Activated T-cell treated with anti-CD3 and anti-CD28 coated beads, Interleukin-2, amount 50 U/mL, for 48 hours (primary cell): ENCODE data around the gene C16orf46.
A peak's percentile ranks its signal among the peaks of the same experiment; 100 is the strongest.

Experiments
- DNase-seq, 2 experiments: peaks; one replicate each; pipeline ENCODE4 v3.0.0-alpha.2; 2020

Gene C16orf46

GRCh38 chr16:81073560-81074330 lies 3.3 kb downstream of the C16orf46 start:
- no peak for DNase-seq

GRCh38 chr16:81071805-81072204 lies 5.2 kb downstream of the C16orf46 start:
- DNase-seq = no peak

GRCh38 chr16:81070979-81071378 lies 6.1 kb downstream of the C16orf46 start:
- DNase-seq = no peak

- no peak for DNase-seq
These were observed 8.0 kb downstream of the C16orf46 start for GRCh38 chr16:81069063-81069462.

GRCh38 chr16:81067166-81067565 lies 9.9 kb downstream of the C16orf46 start:
- no peak for DNase-seq

GRCh38 chr16:81066681-81067080 lies 10.4 kb downstream of the C16orf46 start:
- no peak for DNase-seq

- DNase-seq = no peak
These were observed 15.0 kb downstream of the C16orf46 start for GRCh38 chr16:81061871-81062608.

- DNase-seq = no peak
These were observed 15.8 kb downstream of the C16orf46 start for GRCh38 chr16:81061307-81061640.

GRCh38 chr16:81060576-81061306 lies 16.3 kb downstream of the C16orf46 start:
- no peak for DNase-seq

- no peak for DNase-seq
These were observed 23.3 kb downstream of the C16orf46 start for GRCh38 chr16:81053761-81054160.

- no peak for DNase-seq
These were observed 34.2 kb downstream of the C16orf46 start for GRCh38 chr16:81042821-81043220.

GRCh38 chr16:81041696-81042095 lies 35.3 kb downstream of the C16orf46 start:
- no peak for DNase-seq

GRCh38 chr16:81040842-81041241 lies 36.2 kb downstream of the C16orf46 start:
- DNase-seq = no peak

- DNase-seq = no peak
These were observed 36.9 kb downstream of the C16orf46 start for GRCh38 chr16:81040131-81040530.

- no peak for DNase-seq
These were observed 40.2 kb downstream of the C16orf46 start for GRCh38 chr16:81036751-81037350.

- peak; percentile 55 to 67 for DNase-seq
These were observed 40.9 kb downstream of the C16orf46 start for GRCh38 chr16:81035975-81036750.

- DNase-seq = peak; percentile 89 to 90
These were observed 41.6 kb downstream of the C16orf46 start, which contains the start of gene ATMIN for GRCh38 chr16:81035398-81035974. Gene ATMIN (plus strand): TSS chr16:81035842. CDS start chr16:81035871, 29 bp downstream.

GRCh38 chr16:81029930-81030604 lies 47.0 kb downstream of the C16orf46 start:
- peak; percentile 33 to 35 for DNase-seq

GRCh38 chr16:81026429-81026828 lies 50.6 kb downstream of the C16orf46 start:
- no peak for DNase-seq

GRCh38 chr16:81018496-81018895 lies 58.5 kb downstream of the C16orf46 start:
- DNase-seq = no peak

- DNase-seq = no peak
These were observed 62.4 kb downstream of the C16orf46 start for GRCh38 chr16:81014672-81015071.
